HepG2 (cell line): ENCODE measurements around the gene CAND1. TPM values are rescaled to one million over a fixed set of nuclear protein-coding genes. Genes with fewer than 3 reads are reported as not detected.

Source experiments
- ATF7-NPFF ChIP-seq: sonication (generic); formaldehyde crosslinking; IDR thresholded peaks from 2 replicates; pipeline ENCODE4 v1.8.1; 2023; ENCODE audit warnings: mild to moderate bottlenecking, low read depth, missing genetic modification reagents, moderate library complexity
- FOXP1 ChIP-seq, 2 experiments: fragments of 450-650 bp in 1 of 2; IDR thresholded peaks; 2 replicates each; pipeline ENCODE4 v1.6.1; 2017 to 2018; ENCODE audit warnings: antibody characterized with exemption in 1 of 2
- ISX ChIP-seq: sonication (generic); formaldehyde crosslinking; conservative IDR thresholded peaks from 2 replicates; pipeline ENCODE4 v1.5.0; 2020; ENCODE audit warnings: missing genetic modification reagents
- RERE ChIP-seq: IDR thresholded peaks from 2 replicates; pipeline ENCODE4 v1.6.1; 2016; ENCODE audit warnings: low read depth, missing genetic modification reagents, missing compliant biosample characterization
- SAP130 ChIP-seq: IDR thresholded peaks from 2 replicates; pipeline ENCODE4 v1.6.1; 2016; ENCODE audit warnings: low read depth
- TGIF2 ChIP-seq: IDR thresholded peaks from 2 replicates; pipeline ENCODE4 v1.6.1; 2016; ENCODE audit warnings: control low read depth, missing compliant biosample characterization
- ZNF230 ChIP-seq: sonication (generic); formaldehyde crosslinking; IDR thresholded peaks from 2 replicates; pipeline ENCODE4 v1.4.0; 2020; ENCODE audit warnings: mild to moderate bottlenecking, missing genetic modification reagents
- ZNF768 ChIP-seq: sonication (generic); formaldehyde crosslinking; IDR thresholded peaks from 2 replicates; pipeline ENCODE4 v1.4.0; 2020; ENCODE audit warnings: missing genetic modification reagents
- ZNF770 ChIP-seq: sonication (generic); formaldehyde crosslinking; IDR thresholded peaks from 2 replicates; pipeline ENCODE4 v1.5.0; 2020; ENCODE audit warnings: mild to moderate bottlenecking, missing genetic modification reagents
- polyA plus RNA-seq, 8 experiments: library from polyadenylated mRNA; depleted of rRNA in 3 of 8; stranded (reverse) in 7 of 8; unstranded in 1 of 8; fragments of >200 nt; fragmentation: Illumina TruSeq in 4 of 8; extraction: Trizol in 4 of 8; gene quantifications; 2 replicates each; pipeline versions ENCODE4 v1.2.1 to v1.2.3, GENCODE V29; 2011 to 2016; ENCODE audit warnings: low read depth in 4 of 8, missing spikeins in 1 of 8, mixed read lengths in 1 of 8; ENCODE audit not compliant: insufficient read depth in 1 of 8
- total RNA-seq, 5 experiments: library from RNA; depleted of rRNA; stranded (reverse); fragments of >200 nt; fragmentation: Illumina TruSeq; extraction: Trizol; gene quantifications; 2 replicates each; pipeline ENCODE4 v1.2.3, GENCODE V29; 2016; ENCODE audit warnings: low read depth in 1 of 5
- TF ChIP-seq, protein P1 (sequence below): sonication (generic); formaldehyde crosslinking; IDR thresholded peaks from 2 replicates; pipeline ENCODE4 v1.4.0; 2020; ENCODE audit warnings: missing genetic modification reagents
- TF ChIP-seq, protein P2 (sequence below): sonication (generic); formaldehyde crosslinking; IDR thresholded peaks from 2 replicates; pipeline ENCODE4 v1.8.1; 2022; ENCODE audit warnings: low read depth, mild to moderate bottlenecking, missing genetic modification reagents

Gene CAND1
- total and polyA plus RNA-seq, 2 of the 13 experiments (the other 11 are each of a cell fraction or from before 2014, with no cell fraction given) = 56.2 to 138 TPM

DNA sequence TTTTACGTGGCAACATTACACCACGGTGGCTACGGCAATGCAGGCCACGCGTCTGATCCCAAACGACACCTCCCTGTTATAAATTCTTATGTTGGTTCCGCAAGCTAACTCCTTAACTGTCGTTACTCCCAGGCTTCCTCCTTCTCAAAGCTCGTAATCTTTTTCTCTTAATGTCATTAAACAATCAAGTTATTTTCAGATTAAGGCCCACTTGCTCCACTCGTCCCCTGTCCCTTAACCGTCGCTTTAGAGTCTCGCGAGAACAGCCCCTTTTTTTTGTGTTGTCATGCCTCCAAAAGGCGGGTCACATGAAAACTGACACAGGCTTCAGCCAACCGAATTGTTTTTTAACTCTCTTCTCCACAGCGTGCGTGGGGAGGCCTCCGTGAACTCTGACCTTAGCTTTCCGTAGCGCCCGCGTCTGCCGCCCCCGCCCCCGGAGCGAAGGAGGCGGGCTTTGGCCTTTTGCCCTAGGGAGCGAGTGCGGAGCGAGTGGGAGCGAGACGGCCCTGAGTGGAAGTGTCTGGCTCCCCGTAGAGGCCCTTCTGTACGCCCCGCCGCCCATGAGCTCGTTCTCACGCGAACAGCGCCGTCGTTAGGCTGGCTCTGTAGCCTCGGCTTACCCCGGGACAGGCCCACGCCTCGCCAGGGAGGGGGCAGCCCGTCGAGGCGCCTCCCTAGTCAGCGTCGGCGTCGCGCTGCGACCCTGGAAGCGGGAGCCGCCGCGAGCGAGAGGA, at the start of gene CAND1 (continued):
- TF ChIP-seq ZNF770 (CRISPR knock-in tag) (peak; percentile 64; the same call in 1 of the 2 replicates), TGIF2 (CRISPR knock-in tag) (peak; percentile 43; the same call in 1 of the 2 replicates), FOXP1 (IDR thresholded peaks at IDR 0.05) (no peak), FOXP1 (CRISPR knock-in tag; IDR thresholded peaks at IDR 0.05) (peak; percentile 47; the same call in 1 of the 2 replicates), RERE (CRISPR knock-in tag) (0 out of 2 replicates have a peak, but pooled peaks have one; percentile 10), ZNF768 (CRISPR knock-in tag) (peak; percentile 75; the same call in 1 of the 2 replicates), ATF7-NPFF (CRISPR knock-in tag) (peak; percentile 86), SAP130 (CRISPR knock-in tag) (peak; percentile 76; the same call in 1 of the 2 replicates), ZNF230 (0 out of 2 replicates have a peak, but pooled peaks have one; percentile 25), ISX (CRISPR knock-in tag) (no peak)
- TF ChIP-seq, protein P1, sequence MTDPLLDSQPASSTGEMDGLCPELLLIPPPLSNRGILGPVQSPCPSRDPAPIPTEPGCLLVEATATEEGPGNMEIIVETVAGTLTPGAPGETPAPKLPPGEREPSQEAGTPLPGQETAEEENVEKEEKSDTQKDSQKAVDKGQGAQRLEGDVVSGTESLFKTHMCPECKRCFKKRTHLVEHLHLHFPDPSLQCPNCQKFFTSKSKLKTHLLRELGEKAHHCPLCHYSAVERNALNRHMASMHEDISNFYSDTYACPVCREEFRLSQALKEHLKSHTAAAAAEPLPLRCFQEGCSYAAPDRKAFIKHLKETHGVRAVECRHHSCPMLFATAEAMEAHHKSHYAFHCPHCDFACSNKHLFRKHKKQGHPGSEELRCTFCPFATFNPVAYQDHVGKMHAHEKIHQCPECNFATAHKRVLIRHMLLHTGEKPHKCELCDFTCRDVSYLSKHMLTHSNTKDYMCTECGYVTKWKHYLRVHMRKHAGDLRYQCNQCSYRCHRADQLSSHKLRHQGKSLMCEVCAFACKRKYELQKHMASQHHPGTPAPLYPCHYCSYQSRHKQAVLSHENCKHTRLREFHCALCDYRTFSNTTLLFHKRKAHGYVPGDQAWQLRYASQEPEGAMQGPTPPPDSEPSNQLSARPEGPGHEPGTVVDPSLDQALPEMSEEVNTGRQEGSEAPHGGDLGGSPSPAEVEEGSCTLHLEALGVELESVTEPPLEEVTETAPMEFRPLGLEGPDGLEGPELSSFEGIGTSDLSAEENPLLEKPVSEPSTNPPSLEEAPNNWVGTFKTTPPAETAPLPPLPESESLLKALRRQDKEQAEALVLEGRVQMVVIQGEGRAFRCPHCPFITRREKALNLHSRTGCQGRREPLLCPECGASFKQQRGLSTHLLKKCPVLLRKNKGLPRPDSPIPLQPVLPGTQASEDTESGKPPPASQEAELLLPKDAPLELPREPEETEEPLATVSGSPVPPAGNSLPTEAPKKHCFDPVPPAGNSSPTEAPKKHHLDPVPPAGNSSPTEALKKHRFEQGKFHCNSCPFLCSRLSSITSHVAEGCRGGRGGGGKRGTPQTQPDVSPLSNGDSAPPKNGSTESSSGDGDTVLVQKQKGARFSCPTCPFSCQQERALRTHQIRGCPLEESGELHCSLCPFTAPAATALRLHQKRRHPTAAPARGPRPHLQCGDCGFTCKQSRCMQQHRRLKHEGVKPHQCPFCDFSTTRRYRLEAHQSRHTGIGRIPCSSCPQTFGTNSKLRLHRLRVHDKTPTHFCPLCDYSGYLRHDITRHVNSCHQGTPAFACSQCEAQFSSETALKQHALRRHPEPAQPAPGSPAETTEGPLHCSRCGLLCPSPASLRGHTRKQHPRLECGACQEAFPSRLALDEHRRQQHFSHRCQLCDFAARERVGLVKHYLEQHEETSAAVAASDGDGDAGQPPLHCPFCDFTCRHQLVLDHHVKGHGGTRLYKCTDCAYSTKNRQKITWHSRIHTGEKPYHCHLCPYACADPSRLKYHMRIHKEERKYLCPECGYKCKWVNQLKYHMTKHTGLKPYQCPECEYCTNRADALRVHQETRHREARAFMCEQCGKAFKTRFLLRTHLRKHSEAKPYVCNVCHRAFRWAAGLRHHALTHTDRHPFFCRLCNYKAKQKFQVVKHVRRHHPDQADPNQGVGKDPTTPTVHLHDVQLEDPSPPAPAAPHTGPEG = no peak; the same call in 1 of the 2 replicates
- TF ChIP-seq, protein P2, sequence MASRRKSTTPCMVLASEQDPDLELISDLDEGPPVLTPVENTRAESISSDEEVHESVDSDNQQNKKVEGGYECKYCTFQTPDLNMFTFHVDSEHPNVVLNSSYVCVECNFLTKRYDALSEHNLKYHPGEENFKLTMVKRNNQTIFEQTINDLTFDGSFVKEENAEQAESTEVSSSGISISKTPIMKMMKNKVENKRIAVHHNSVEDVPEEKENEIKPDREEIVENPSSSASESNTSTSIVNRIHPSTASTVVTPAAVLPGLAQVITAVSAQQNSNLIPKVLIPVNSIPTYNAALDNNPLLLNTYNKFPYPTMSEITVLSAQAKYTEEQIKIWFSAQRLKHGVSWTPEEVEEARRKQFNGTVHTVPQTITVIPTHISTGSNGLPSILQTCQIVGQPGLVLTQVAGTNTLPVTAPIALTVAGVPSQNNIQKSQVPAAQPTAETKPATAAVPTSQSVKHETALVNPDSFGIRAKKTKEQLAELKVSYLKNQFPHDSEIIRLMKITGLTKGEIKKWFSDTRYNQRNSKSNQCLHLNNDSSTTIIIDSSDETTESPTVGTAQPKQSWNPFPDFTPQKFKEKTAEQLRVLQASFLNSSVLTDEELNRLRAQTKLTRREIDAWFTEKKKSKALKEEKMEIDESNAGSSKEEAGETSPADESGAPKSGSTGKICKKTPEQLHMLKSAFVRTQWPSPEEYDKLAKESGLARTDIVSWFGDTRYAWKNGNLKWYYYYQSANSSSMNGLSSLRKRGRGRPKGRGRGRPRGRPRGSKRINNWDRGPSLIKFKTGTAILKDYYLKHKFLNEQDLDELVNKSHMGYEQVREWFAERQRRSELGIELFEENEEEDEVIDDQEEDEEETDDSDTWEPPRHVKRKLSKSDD (CRISPR knock-in tag) = peak; percentile 69; the same call in 1 of the 2 replicates
